Omental fat pad (tissue), 4 donors: ENCODE results near the gene MYH10. TPM values are rescaled to one million over a fixed set of nuclear protein-coding genes. Genes with fewer than 3 reads are reported as not detected.

Experiments
- ATAC-seq: fragments of 150-250 bp; one replicate; pipeline ENCODE4 v1.9.1; 2016; ENCODE audit warnings: mild to moderate bottlenecking, moderate library complexity; ENCODE audit not compliant: low FRiP score
- DNase-seq: peaks from one replicate; pipeline ENCODE4 v3.0.0-alpha.2; 2019; ENCODE audit warnings: low spot score
- total RNA-seq, 4 donors: library from RNA; depleted of rRNA; stranded (reverse); fragments of >200 nt; gene quantifications; one replicate each; pipeline ENCODE4 v1.1.0, GENCODE V29; 2016
- TF ChIP-seq, protein P1 (sequence below), 3 donors: fragments of 450-650 bp; IDR thresholded peaks; one replicate each; pipeline ENCODE4 v1.5.1; 2016 to 2017; ENCODE audit warnings: antibody characterized with exemption in 3 of 3, mild to moderate bottlenecking in 3 of 3, moderate library complexity in 2 of 3

The MYH10 gene
- total RNA-seq, 4 donors from 2014 or later = 41.1 to 99.3 (median 51.8) TPM

DNA sequence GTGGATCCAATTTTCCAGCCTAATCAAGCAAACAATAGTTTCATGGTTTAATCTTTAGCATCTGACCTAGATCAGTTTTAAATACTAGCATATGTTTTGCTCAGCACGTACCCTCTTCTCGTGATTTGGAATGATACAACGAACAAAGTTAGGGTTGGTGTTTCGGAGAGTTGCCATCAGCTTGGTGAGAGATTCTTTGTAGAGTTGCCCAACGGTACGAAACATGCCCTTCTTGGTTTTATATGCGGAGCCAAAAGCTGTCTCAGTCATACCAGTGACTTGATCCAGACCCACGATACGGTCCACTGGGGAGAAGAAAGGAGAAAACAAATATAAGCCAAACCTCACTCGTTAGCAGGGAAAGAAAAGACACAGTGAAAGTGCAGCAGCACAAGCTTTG lies 109.5 kb downstream of the MYH10 start:
- ATAC-seq (no peak), DNase-seq (no peak)
- TF ChIP-seq, protein P1, sequence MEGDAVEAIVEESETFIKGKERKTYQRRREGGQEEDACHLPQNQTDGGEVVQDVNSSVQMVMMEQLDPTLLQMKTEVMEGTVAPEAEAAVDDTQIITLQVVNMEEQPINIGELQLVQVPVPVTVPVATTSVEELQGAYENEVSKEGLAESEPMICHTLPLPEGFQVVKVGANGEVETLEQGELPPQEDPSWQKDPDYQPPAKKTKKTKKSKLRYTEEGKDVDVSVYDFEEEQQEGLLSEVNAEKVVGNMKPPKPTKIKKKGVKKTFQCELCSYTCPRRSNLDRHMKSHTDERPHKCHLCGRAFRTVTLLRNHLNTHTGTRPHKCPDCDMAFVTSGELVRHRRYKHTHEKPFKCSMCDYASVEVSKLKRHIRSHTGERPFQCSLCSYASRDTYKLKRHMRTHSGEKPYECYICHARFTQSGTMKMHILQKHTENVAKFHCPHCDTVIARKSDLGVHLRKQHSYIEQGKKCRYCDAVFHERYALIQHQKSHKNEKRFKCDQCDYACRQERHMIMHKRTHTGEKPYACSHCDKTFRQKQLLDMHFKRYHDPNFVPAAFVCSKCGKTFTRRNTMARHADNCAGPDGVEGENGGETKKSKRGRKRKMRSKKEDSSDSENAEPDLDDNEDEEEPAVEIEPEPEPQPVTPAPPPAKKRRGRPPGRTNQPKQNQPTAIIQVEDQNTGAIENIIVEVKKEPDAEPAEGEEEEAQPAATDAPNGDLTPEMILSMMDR (IDR thresholded peaks at IDR 0.05) = no peak

- no peak for ATAC-seq
- TF ChIP-seq, protein P1 (IDR thresholded peaks at IDR 0.05) = no peak
- no peak for DNase-seq
Observed at GRCh38 chr17:8518850-8519249, 111.7 kb downstream of the MYH10 start.

DNA sequence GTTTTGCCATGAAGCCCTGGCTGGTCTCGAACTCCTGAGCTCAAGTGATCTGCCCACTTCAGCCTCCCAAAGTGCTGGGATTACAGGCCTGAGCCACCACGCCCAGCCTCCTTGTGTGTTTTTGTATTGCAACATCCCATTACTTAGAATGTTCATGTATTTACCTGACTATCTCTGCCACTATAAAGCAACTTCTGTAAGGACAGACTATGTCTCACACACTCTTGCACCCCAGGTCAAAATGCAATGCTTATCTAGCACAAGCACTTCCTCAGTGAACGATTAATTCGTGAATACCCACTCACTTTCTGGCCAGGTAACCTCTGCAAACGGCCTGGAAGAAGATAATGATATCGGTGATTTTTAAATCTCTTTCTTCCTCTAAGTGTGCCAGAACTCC lies 112.2 kb downstream of the MYH10 start:
- TF ChIP-seq, protein P1 (IDR thresholded peaks at IDR 0.05) = no peak
- DNase-seq (no peak), ATAC-seq (no peak)

- DNase-seq (no peak), ATAC-seq (no peak)
- TF ChIP-seq, protein P1 (IDR thresholded peaks at IDR 0.05) = no peak
Observed at GRCh38 chr17:8514801-8515200, 115.7 kb downstream of the MYH10 start.

DNA sequence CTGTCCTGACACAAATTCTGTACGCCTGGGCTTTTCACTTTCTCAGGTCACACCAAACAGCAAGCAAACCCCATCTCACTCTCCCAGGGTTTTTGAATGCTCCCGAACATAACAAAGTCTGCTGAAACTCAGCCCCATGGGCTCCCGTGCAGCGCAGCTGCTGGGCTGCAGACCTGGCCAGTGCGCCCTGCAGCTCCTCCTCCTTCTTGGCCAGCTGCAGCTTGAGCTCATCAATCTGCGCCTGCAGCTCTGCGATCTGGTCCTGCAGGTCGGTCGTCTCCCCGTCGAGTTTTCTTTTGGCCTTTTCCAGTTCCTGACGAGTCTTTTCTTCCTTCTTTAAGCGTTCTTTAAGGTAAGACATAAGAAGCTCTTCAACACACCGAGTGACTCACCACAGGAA lies 124.4 kb downstream of the MYH10 start:
- DNase-seq = no peak
- ATAC-seq = no peak
- TF ChIP-seq, protein P1 (IDR thresholded peaks at IDR 0.05) = no peak

DNA sequence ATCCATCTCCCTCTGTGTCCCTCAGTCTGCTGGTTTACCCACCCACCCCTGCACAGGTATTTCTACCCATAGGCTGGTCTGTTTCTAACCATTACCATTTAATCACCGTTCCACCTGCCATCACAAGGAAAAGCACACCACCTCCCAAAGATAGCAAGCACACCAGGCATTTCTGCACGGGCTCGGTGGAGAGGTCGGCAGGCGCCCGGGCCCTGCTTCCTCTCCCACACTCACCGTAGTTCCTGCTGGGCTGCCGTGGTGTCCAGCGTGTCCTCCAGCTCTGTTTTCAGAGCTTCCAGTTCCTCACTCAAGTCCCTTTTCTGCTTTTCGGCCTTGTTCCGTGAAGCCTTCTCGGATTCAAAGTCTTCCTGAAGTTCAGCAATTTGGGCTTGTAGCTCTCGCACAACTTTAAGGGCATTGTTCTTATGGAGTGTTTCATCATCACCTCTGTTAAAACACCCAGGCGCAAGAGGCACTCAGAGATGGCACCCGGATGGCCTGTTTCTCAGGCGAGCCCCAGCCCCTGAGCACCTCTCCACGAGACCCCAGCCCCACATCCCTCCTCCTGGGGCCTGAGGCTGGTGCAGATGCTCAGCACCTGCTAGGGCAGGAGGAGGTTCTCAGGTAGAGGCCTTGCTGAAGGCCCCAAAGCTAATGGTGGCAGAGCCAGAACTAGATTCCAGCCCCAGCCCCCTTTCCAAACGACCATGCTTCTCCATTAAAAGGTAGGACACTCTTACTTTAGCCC lies 125.9 kb downstream of the MYH10 start:
- ATAC-seq = no peak
- TF ChIP-seq, protein P1 (IDR thresholded peaks at IDR 0.05) = no peak
- DNase-seq = no peak

GRCh38 chr17:8503807-8504206 lies 126.7 kb downstream of the MYH10 start:
- TF ChIP-seq, protein P1 (IDR thresholded peaks at IDR 0.05) = no peak
- DNase-seq (no peak), ATAC-seq (no peak)
